ENCODE data around the gene MED12L.

MED12L gene

GRCh38 chr3:151403246-151403645 lies 317.8 kb downstream of the MED12L start:
- Histone ChIP-seq H4K20me1 (ENCODE audit: insufficient read depth, low read length, poor library complexity, severe bottlenecking) (no peaks in the 10 kb centered on the region), H3K4me1 (ENCODE audit: insufficient read depth, low read length, poor library complexity, severe bottlenecking) (peaks cover 16% of the 10 kb centered on the region), H3K9ac (ENCODE audit: low read depth, low read length, poor library complexity, severe bottlenecking) (no peak overlapping the region), H3K4me3 (ENCODE audit: low read length, poor library complexity, severe bottlenecking) (no peak overlapping the region), H3K36me3 (ENCODE audit: insufficient read depth, low read length) (peaks cover 36% of the 10 kb centered on the region; the same call in 1 of the 2 replicates), H3K9me3 (ENCODE audit: insufficient read depth, low read depth, low read length) (no peaks in the 10 kb centered on the region), H3K4me2 (ENCODE audit: low read depth, low read length, poor library complexity, severe bottlenecking) (no peak overlapping the region), H2AFZ (ENCODE audit: low read length) (no peak overlapping the region), H3F3A (ENCODE audit: low read depth) (no peaks in the 10 kb centered on the region; the same call in 1 of the 2 replicates), H3K9me2 (replicated peaks; ENCODE audit: low read depth, low read length) (no peaks in the 10 kb centered on the region), H3K79me2 (ENCODE audit: insufficient read depth, low read length) (no peaks in the 10 kb centered on the region), H3K27me3 (ENCODE audit: insufficient read depth, low read length, poor library complexity, severe bottlenecking) (no peaks in the 10 kb centered on the region)
- TF ChIP-seq CTCF (conservative IDR thresholded peaks at IDR 0.05; ENCODE audit: low read length) (no peak), EZH2phosphoT487 (IDR thresholded peaks at IDR 0.05; ENCODE audit: borderline replicate concordance) (no peak)

GRCh38 chr3:151404316-151404715 lies 318.9 kb downstream of the MED12L start:
- Histone ChIP-seq H3K36me3 (ENCODE audit: insufficient read depth, low read length) (peaks cover 34% of the 10 kb centered on the region; the same call in 1 of the 2 replicates), H3K9me2 (replicated peaks; ENCODE audit: low read depth, low read length) (no peaks in the 10 kb centered on the region), H3K9ac (ENCODE audit: low read depth, low read length, poor library complexity, severe bottlenecking) (no peak overlapping the region), H3K4me2 (ENCODE audit: low read depth, low read length, poor library complexity, severe bottlenecking) (peak overlapping the region; percentile 8), H3K4me3 (ENCODE audit: low read length, poor library complexity, severe bottlenecking) (no peak overlapping the region), H3K4me1 (ENCODE audit: insufficient read depth, low read length, poor library complexity, severe bottlenecking) (peaks cover 16% of the 10 kb centered on the region), H4K20me1 (ENCODE audit: insufficient read depth, low read length, poor library complexity, severe bottlenecking) (no peaks in the 10 kb centered on the region), H3K27me3 (ENCODE audit: insufficient read depth, low read length, poor library complexity, severe bottlenecking) (no peaks in the 10 kb centered on the region), H3K79me2 (ENCODE audit: insufficient read depth, low read length) (no peaks in the 10 kb centered on the region), H2AFZ (ENCODE audit: low read length) (no peak overlapping the region), H3K9me3 (ENCODE audit: insufficient read depth, low read depth, low read length) (no peaks in the 10 kb centered on the region), H3F3A (ENCODE audit: low read depth) (no peaks in the 10 kb centered on the region; the same call in 1 of the 2 replicates)
- TF ChIP-seq CTCF (conservative IDR thresholded peaks at IDR 0.05; ENCODE audit: low read length) (no peak), EZH2phosphoT487 (IDR thresholded peaks at IDR 0.05; ENCODE audit: borderline replicate concordance) (no peak)

- Histone ChIP-seq H3K9me3 (ENCODE audit: insufficient read depth, low read depth, low read length) (no peaks in the 10 kb centered on the region), H3K9me2 (replicated peaks; ENCODE audit: low read depth, low read length) (no peaks in the 10 kb centered on the region), H3K9ac (ENCODE audit: low read depth, low read length, poor library complexity, severe bottlenecking) (no peak overlapping the region), H3K4me3 (ENCODE audit: low read length, poor library complexity, severe bottlenecking) (no peak overlapping the region), H2AFZ (ENCODE audit: low read length) (no peak overlapping the region), H3F3A (ENCODE audit: low read depth) (no peaks in the 10 kb centered on the region; the same call in 1 of the 2 replicates), H3K79me2 (ENCODE audit: insufficient read depth, low read length) (no peaks in the 10 kb centered on the region), H4K20me1 (ENCODE audit: insufficient read depth, low read length, poor library complexity, severe bottlenecking) (no peaks in the 10 kb centered on the region), H3K4me2 (ENCODE audit: low read depth, low read length, poor library complexity, severe bottlenecking) (no peak overlapping the region), H3K36me3 (ENCODE audit: insufficient read depth, low read length) (peaks cover 51% of the 10 kb centered on the region; the same call in 1 of the 2 replicates), H3K27me3 (ENCODE audit: insufficient read depth, low read length, poor library complexity, severe bottlenecking) (no peaks in the 10 kb centered on the region), H3K4me1 (ENCODE audit: insufficient read depth, low read length, poor library complexity, severe bottlenecking) (peaks cover 16% of the 10 kb centered on the region)
- TF ChIP-seq EZH2phosphoT487 (IDR thresholded peaks at IDR 0.05; ENCODE audit: borderline replicate concordance) (no peak), CTCF (conservative IDR thresholded peaks at IDR 0.05; ENCODE audit: low read length) (no peak)
These were observed 322.5 kb downstream of the MED12L start for GRCh38 chr3:151407928-151408327.

Measured in Loucy (cell line).